NCI-H146 (cell line): ENCODE measurements around the gene CLBA1.

Experiments
- DNase-seq: peaks from one replicate; lab custom pipeline; 2025; lab: John Stamatoyannopoulos, UW

Gene CLBA1

DNA sequence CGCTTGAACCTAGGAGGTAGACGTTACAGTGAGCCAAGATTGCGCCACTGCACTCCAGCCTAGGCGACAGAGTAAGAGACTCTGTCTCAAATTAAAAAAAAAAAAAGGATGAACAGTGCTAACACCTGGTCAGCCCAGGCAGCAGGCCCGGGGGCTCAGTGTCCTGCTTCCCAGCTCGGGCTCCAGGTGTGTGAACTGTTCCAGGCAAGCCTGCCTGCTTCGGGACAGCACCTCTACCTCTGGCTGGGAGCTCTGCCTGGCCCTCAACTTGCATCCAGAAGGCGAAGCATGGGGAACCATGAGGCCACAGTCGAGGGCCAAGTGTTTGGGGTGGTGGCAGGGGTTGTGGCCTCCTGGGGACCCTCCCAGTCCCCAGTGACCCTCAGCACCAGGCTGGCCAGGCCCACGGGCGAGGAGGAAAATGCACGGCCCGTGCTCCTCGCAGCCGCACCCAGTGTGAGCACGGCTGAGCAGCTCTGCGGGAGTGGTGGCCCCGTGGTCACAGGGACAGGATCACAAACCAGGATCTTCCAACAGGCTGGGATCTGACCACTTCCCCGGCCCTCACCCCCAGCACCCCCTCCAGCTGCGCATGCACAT is 19.8 kb downstream of the CLBA1 start:
- DNase-seq, result no peak

DNA sequence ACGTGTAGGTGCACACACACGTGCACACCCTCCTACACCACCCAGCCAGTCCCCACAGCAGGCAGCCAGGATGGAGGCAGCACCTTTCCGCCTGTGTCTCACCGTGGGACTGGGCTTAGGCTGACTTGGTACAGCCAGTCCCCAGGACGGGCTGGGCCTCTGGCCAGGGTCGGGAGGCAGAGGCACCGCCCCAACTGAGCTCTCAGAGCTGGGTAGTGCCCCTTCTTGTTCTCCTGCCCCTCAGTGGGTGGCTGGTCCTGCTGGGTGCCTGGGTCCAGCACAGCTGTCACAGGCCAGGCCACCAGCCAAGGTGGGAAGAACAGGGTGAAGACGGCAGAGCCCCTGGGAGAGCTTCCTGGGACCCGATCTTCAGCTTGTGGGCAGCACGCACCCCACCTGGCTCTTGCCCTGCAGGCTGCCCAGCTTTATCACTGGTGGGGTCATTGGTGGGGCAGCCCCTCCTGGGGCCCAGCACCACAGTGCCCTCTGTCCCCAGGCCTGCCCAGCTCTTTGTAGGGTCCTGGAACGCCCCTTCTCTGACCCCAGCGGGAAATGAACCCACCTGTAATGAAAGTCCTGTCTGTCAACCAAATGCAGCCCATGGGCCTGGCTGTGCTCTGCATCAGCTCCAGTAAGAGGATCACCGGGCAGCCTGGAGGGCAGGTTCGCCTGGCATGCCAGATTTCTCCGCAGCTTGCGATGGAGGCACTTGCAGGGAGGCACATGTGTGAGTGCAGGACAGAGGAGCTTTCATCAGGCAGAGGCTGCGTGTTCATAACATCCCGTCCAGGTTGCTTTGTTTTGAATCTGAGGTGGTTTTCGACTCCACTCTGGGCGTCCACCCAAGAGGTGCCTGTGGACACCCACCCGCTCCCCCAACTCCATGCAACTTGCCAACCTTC is 20.6 kb downstream of the CLBA1 start:
- DNase-seq, result no peak

DNA sequence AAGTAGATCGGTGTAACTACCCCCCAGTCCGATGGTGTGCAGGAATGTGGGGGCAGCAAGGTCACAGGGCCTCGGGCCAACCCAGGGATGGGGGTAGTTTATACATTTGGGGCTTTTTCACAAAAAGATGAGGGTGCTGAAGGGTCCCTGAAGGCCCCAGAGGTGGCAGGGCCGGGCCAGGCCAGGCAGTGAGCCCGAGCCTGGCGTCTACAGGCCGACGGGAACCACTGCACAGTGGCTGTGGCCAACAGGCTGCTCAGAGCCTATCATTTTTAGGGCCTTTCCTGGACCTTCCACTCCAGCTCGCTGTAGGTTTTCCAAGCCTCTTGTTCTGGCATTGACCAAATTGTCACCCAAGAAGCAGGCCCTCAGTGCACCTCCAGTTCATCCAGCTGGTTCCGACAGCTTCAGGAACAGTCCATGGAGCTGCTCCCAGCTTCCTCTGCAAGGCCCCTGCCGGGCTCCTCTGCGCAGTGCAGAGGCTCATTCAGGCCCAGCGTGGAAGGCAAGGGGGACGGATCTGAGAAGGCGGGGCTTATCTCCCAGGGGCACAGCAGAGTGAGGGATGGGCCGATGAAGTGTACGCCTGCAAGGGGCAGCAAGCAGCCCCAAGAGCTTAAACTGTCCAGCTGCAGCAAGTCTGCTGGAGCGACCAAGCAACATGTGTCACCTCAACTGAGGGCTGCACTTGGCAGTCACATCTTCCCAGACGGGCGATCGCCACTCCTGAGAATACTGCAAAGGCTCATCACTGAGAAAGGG is 21.4 kb downstream of the CLBA1 start:
- no peak for DNase-seq

DNA sequence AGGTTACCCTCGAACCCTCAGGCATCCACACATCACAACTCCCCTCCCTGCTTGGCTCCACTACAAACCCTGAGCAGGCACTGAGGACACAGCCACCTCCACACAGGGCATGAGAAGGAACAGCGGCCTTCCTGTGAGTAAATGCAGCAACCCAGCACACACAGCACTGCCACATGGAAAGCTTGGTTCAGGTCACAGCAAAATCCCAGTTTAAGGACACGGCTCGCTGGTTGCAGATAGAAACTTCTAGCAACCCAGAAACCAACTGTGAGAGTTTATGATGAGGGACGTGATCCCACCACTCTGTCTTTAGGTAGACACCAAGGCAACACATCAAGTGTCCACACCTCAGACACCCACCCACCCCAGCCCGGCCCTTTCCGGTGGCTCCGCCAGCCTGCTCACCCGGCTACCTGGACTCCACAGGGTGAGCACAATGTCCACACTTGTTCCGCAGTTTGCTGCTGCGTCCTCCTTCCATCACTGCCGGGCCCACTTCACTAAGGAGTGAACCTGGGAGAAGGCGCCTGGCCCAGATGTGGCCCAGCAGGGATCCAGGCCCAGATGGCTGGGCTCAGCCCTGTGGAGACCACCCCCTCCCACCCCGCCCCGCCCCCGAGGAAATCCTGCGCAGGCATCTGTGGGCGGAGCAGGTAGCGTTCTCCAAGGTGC is 22.1 kb downstream of the CLBA1 start:
- no peak for DNase-seq

DNA sequence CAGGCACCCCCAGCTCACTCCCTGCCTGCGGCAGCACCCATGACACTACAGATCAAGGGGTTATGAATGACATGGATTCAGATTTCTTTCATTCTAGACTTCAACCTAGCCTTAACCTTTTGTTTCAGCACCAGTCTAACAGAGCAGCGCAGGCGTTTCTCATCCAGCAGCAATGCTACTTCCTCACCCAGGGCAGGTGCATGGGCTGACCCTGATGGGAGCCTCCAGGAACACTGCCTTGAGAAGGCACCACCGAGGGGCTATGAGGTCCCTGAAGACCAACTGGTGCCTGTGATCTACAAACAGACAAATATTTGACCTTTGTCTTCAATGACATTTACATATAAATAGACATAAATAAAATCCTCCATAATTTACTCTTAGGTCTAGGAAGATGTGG is 24.5 kb downstream of the CLBA1 start:
- DNase-seq, result no peak

DNA sequence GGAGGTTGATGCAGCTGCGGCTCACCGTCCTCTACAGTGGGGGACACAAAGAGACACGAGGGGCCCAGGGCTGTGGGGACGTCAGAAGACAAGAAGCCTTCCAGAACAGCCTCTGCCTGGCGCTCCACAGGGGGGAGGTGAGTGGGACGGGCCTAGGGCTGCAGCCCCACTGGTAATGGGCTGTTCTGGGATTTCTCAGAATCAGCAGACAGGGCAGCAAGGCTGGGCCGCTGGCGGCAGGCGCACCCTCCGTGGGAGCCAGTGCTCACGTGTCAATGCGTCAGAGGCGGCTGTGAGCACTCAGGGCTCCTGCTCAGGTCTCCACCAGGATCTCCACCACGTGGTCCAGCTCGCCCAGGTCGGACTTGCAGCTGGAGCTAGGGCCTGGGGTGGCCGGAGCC is 25.3 kb downstream of the CLBA1 start:
- no peak for DNase-seq

DNA sequence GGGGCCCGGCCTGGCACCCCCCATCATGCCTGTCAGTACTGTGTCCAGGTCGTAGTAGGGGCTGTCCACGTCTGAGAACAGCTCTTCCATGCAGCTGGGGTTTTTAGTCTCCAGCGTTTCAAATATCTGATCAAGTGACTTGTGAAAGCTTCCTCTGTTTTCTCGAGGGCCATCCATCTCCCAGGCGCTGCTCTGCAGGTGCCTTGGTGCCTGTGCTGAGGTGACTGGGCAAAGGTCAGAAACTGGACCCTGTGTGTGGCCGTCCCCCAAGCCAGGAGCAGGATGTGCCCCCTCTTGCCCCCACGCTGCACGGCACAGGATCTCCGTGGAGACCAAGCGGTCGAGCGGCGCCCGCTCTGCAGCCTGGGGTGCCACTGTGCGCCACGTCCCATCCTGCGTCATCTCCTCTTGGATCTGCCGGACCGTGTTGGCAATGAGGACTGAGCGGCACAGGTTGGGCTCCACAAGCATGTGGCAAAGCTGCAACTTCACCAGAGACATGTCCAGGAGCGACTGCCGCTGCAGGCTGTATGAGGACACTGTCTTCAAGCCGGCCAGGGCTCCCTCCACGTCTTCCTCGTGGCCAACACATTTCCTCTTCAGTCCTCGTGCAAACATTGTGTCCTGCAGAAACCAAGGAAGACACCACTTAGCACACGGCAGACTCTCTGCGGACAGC is 25.9 kb downstream of the CLBA1 start:
- DNase-seq, result no peak

DNA sequence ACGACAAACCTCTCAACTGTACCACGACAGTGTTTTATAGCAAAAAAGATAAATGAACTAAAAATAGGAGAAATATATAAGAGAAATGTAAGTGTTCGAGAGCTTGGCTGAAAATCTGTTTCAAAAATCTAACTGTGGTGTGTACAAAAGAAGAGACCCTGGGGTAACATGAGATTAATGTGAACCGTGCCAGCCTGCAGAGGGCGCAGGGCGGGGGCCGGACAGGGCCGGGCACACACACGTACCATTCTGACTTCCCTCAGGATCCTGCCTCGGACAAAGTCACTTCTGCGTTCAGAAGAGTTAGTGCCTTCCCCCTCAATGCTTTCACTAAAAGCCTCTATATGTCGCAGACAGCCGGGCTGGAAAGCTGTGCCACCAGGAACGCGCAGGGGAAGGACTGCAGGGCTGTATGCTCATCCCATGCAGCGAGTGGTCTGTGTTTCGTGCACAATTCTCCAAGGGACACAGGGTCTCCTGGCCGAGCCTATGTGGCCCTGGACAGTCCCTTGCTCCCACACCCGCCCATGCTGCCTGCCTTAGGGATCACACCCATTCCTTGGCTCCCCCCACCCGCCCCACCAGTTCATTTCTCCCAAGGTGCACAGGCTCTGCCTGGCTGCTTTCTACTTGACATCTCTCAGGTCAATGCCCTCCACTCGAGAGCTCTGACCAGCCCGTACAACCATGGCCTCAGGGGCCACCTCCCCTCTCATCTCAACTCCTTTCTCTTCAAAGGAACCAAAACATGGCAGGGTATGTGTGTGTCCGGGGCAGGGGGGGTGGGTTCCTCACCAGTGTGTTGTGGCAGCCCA is 26.8 kb downstream of the CLBA1 start:
- DNase-seq, result no peak

DNA sequence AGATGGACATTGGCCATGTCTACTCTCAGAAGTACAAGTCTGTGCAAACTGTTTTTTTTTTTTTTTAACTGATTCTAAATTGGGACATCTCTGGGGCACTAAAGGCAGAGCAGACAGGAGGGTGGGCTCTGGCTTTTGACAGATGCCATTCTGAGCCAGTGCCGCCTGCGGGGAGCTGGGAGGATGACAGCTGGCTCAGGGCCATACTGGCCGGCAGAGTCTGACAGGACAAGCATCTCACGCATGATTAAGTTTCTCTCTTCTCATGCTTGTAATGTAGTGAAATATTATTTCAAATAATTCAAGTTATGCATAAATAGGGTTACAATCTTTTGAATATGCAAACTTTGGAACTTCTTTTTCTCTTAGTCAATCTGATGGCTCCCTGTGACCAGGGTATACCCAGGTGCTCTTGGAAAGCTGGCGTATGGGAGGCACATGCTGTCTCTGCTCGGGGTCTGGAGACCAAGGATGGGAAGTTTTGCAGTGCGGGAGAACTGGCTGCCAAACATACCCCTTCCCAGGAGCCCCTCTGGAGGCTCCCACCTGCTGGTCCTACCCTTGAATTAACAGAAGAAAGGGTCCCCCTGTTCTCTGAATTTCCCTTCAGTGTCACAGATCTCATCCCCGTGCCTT is 27.7 kb downstream of the CLBA1 start:
- no peak for DNase-seq

DNA sequence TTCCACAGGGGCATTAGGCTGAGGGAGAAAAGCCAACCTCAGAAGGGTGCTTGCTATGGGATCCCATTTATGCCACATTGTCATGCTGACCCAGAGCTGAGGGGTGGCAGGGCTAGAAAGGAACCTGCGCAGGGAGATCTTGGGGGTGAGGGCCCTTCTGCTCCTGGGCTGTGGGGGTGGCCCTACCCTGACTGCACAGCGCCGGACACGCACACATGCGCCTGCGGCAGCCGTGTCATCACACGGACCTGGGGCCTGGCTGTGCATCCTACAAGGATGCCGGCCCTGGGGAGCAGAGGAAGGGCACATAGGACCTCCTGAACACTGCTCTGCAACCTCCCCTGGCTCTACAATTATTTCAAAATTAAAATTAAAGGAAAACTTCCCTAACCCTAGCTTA is 28.4 kb downstream of the CLBA1 start:
- DNase-seq, result no peak

DNA sequence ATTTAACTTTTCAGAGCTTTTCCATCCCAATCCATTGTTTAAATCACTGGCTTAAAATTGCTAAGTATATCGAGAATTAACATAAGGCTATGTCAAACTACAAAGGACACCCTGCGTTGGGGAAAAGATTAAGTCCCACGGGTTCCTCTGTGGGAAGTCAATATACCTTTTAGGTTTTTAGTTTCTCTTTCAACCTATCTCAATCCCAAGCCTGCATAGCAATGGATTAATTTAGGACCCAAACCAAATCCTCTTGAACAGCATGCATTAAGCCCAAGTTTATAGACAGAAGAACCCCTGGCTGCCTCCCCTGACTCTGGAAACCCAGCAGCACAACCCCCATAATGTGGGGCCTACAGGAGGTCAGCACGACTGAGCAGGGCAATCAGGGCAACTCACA is 29.0 kb downstream of the CLBA1 start:
- no peak for DNase-seq

DNA sequence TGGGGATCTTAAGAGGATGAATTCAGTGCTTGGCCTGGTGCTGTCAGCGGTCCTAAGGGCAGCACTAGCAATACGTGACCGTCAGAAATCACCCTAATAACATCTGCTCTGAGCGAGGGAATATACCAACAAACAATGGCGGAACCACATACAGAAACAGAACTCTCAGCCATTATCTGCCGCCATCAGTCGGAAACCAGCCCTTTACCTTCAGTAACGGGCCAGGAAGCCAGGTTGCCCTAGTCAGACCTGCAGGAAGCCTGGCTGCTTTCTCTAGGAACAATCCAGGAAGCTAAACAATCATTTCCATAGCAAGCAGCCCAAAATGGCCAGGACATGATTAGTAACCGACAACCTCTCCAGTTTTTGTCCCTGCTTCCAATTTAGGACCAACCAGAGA is 29.7 kb downstream of the CLBA1 start:
- no peak for DNase-seq

DNA sequence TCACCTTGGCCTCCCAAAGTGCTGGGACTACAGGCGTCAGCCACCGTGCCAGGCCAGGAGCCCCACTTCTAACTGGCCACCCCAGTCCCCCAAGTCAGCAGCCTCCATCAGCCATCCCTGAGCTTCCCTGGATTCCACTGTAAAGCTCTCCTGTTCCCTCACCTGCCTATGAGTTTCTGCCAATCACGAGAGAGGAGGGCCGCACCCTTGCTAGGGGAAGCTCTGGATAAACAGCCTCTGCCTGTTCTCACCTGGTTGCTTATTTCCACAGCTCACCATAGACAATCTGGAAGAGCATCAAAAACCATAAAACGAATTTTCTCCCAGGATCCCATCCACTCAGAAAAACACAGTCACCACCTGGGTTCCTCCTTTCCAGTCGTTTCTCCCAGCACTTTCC is 30.3 kb downstream of the CLBA1 start:
- no peak for DNase-seq

DNA sequence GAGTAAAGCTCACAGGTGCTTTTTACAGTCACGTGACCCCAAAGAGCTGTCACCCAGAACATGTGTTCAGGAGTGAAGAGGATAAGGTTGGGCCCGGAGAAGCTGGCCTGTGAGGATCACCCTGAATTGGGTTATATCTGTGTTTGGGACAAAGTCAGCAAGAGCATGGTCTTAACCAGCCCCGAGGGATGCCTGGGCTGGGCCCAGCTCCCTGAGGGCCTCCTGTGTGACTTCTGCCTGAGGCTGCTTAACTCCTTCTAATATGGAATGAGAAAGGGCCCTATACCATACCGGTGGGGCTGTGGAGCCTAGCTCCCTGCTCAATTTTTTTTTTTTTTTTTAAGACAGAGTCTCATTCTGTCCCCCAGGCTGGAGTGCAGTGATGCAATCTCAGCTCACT is 32.8 kb downstream of the CLBA1 start:
- DNase-seq, result no peak

DNA sequence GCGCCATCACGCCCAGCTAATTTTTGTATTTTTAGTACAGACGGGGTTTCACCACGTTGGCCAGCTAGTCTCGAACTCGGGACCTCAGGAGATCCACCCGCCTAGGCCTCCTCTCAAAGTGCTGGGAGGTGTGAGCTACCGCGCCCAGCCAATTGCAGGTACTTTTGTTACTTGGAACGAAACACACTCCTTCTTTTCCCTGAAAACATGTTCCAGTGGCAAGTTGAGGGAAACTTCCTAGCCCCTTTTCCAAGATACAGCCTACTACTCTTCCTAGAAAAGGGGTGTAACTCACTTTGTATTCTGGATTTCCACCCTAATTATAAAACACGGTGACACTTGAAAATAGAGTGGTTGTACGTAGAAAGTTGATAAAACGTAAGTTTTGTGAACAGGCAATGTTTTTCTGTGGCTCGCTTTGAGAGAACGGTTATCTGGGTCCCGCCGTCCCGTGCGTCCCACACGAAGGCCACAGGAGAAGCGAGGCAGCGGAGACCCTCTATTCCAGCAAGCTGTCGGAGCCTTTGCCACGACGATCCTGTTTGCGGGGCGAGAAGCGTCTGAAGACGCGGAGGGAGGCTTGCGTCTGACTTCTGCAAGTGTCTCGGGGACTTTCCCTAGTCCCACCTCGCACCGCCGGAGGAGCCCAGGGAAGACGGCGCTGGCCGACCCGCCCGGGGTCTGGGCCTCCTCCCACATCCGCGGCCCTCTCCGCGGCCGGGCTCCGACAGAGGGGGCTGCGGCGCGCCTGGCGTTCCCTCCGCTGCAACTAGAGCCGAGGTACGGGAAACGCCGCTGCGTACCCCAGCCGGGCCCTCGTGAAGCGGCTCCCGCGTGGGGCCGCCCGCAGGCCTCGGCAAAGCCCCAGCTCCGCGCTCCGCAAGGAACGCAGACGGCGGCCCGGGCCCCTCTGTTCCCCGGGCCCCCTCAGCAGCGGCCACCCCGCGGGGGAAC is 34.5 kb downstream of the CLBA1 start:
- peak; percentile 61 for DNase-seq

DNA sequence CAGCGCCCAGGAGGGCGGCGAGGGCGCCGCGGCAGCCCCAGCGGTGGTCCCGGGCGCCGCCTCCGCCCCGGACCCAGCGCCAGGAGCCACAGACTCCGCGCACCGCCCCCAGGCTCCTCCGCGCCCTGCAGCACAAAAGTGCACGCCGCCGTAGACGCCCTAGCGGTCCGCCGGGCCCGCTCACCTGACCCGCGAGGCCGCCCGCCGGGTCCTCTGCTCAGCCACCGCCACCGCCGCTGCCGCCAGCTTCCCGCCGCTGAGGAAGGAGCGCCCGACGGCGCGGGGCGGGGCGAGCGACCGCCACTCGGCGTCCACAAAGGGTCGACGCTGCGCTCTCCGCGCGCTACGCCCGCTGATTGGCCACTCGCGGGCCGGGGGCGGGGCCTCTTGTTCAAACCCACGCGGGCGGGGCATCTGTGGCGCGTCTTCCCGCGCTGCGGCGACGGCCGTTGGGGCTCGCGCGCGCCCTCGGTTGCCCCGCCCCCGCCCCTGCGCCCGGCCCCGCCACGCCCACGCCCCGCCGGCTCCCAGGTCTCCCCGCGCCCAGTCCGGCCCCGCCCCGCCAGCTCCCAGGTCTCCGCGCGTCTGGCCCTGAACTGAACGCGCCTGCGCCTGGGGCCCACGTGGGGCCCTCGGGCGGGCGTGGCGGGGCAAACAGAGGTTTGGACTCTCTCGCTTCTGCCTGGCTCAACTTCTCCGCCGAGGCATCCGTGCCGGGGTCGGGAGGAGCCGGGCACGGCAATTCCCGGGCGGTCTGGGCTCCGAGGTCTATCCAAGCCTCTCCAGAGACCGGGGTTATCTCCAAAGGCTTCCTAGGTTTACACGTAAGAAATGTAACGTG is 35.4 kb downstream of the CLBA1 start, which contains the start of gene CDCA4:
Gene CDCA4, minus strand, starts transcription at position 269 of the 841 bp plus-strand sequence. CDS start 9,154 bp downstream, outside the sequence.
- DNase-seq, result peak; percentile 99

DNA sequence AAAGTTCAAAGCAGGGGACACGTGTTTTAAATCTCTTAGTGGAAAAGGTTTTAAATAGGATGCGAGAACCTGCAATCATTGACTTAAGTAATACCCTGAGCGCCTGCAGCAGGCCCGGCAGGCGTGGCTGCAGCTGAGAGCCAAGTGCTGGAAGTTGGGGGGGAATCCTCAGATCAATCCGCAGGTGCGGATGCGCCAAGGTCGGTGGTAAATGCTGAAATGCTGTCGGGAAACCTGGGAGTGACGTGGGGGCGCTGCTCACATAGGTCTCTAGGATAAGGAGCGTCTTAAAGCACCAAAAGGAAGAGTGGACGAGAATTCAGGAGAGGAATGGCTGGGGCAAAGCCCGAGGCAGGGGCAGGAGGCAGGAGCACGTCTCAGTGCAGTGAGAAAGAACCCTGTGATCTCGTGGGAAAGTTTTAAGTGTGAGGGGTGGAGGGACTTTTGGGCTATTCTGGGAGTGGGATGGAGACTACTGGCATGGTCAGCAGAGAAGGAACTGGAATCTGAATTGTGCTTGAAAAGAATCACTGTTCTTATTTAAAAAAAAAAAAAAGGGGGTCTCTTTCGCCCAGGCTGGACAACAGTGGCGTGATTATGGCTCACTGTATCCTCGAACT is 36.2 kb downstream of the CLBA1 start:
- DNase-seq, result peak; percentile 87

DNA sequence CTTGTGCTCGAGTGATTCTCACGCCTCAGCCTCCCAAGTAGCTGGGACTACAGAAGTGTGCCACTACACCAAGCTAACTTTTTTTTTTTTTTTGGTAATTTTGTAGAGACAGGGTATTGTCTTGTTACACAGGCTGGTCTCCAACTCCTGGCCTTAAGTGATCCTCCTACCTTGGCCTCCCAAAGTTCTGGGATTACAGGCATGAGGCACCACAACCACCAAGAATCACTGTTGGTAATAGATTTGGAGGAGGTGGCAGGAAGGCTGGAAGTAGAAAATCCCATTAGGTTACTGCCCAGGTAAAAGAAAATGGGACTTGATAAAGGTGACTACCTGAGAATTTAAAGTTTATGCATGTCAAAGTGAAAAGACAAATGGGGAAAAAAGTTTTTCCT is 36.7 kb downstream of the CLBA1 start:
- no peak for DNase-seq
